Pancreas (tissue), 10 donors: ENCODE results near the gene TMEM98. TPM values are rescaled to one million over a fixed set of nuclear protein-coding genes. Genes with fewer than 3 reads are reported as not detected.

Experiments used
- ATAC-seq, 4 donors: fragments of 200-7000 bp; cut with Tn5 transposase; one replicate each; pipeline versions ENCODE4 v1.8.0 to v1.9.1; 2020; ENCODE audit warnings: mild to moderate bottlenecking in 4 of 4, moderate library complexity in 4 of 4
- DNase-seq, 6 donors: peaks; one replicate each; pipeline ENCODE4 v3.0.0-alpha.2; 2020
- FAIRE-seq: peaks from 2 replicates; lab custom pipeline; 2012; peaks lifted over from hg19 to GRCh38; lab: Jason Lieb, UNC
- H3K27ac ChIP-seq, 4 donors: fragments of 200-600 bp; sonication (generic); 1 replicate in 3 of 4; 2 replicates in 1 of 4; pipeline versions ENCODE4 v1.5.0 to v1.8.0; 2020
- H3K27me3 ChIP-seq, 4 donors: fragments of 200-600 bp; one replicate each; pipeline ENCODE4 v1.8.0; 2021
- H3K36me3 ChIP-seq, 3 donors: fragments of 200-600 bp; sonication (generic) in 1 of 3; one replicate each; pipeline versions ENCODE4 v1.5.0 to v1.8.0; 2020 to 2021
- H3K4me1 ChIP-seq, 3 donors: fragments of 200-600 bp; one replicate each; pipeline ENCODE4 v1.8.0; 2021
- H3K4me3 ChIP-seq, 4 donors: fragments of 200-600 bp; sonication (generic) in 2 of 4; one replicate each; pipeline versions ENCODE4 v1.5.0 to v1.8.0; 2020 to 2021
- H3K9me3 ChIP-seq, 4 donors: fragments of 200-600 bp; one replicate each; pipeline ENCODE4 v1.8.0; 2021
- WGBS, 2 donors: extraction: QIAGEN DNeasy Blood & Tissue Kit; methylation state at CpG; one replicate each; pipeline ENCODE4 v1.1.7; 2013; 5-methylcytosine and 5-hydroxymethylcytosine counted together
- intact Hi-C, 3 donors: fragments of 100-400 bp; cut with DNase I; formaldehyde crosslinking; loops; one replicate each; pipeline versions ENCODE4 v1.11.1 to v1.14.2; 2022
- polyA plus RNA-seq, 2 donors: library from polyadenylated mRNA; stranded (reverse); fragments of 200-250 nt; gene quantifications; one replicate each; pipeline ENCODE4 v1.2.3, GENCODE V29; 2013
- total RNA-seq, 6 donors: library from RNA; stranded (reverse); fragmentation: NEBNext Ultra II Directional in 4 of 6; extraction: Animal tissue kit (Norgen Biotek cat#: 25700) in 4 of 6; gene quantifications; one replicate each; pipeline versions ENCODE4 v1.2.1 to v1.2.4, GENCODE V29; 2021 to 2023
- TF ChIP-seq, protein P1 (sequence below), 4 donors: fragments of 200-600 bp; sonication (generic) in 3 of 4; IDR thresholded peaks; one replicate each; pipeline versions ENCODE4 v1.5.0 to v1.8.0; 2021; ENCODE audit warnings: antibody characterized with exemption in 4 of 4
- donor health status: healthy with polysubstance abuse.
- donor health status: DM: no; HTN: no; CAD: no; lungs with moderate emphysema.
- donor health status: DM: no; HTN: no; CAD: no.
- donor health status: control.
- donor health status: control.
- donor health status: Bipolar disorder and iron deficiency.
- donor health status: DM: yes; HTN: yes; CAD: no.
- donor health status: DM: no; HTN: no; CAD: no.
- donor health status: DM: no; HTN: no; CAD: no.
- donor health status: DM: yes; HTN: yes; CAD: no.

The TMEM98 gene
- total and polyA plus RNA-seq, 8 donors = 16.6 to 62.1 (median 36.5) TPM

DNA sequence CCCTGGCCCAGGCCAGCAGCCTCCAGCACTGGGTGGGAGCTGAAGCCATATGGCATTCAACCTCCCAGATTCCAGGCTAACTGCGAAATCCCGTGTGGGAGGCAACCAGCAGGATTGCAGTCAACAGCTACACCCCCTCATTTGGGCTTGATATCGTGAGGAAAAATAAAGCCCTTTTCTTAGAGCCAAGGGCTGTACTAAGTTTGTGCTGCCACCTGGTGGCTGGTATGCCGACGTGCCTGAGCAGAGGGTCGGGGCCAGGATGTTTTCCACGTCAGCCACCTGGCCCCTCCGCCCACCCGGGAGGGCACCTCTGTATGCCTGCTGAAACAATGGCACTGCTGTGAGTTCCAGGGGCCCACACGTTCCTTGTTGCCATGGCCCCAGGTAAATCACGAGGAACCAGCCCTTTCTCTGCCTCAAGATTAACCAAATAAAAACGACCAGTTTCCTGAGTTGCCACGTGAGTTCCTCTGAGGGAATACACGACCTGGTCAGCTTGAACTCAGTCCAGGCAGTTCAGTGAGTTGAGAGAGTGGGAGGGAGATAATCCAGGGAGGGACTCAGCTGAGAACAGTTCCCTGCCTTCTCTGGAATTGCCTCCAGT, 9.0 kb downstream of the TMEM98 start:
- H3K4me3 ChIP-seq = no peak overlapping the region

DNA sequence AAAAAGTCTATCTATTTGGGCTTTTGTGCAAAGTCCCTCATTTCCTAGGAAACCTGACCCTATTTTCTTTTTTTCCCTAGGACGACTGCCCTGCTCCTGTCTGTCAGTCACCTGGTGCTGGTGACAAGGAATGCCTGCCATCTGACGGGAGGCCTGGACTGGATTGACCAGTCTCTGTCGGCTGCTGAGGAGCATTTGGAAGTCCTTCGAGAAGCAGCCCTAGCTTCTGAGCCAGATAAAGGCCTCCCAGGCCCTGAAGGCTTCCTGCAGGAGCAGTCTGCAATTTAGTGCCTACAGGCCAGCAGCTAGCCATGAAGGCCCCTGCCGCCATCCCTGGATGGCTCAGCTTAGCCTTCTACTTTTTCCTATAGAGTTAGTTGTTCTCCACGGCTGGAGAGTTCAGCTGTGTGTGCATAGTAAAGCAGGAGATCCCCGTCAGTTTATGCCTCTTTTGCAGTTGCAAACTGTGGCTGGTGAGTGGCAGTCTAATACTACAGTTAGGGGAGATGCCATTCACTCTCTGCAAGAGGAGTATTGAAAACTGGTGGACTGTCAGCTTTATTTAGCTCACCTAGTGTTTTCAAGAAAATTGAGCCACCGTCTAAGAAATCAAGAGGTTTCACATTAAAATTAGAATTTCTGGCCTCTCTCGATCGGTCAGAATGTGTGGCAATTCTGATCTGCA, 12.9 kb downstream of the TMEM98 start:
- Histone ChIP-seq H3K4me1 (peaks cover 8 to 18% (median 18%) of the 10 kb centered on the region in 3 donors), H3K27me3 (no peaks in the 10 kb centered on the region), H3K9me3 (no peaks in the 10 kb centered on the region), H3K4me3 (no peak overlapping the region), H3K36me3 (no peaks in the 10 kb centered on the region), H3K27ac (no peak overlapping the region)
- WGBS, 2 donors = 60 to 64% methylated on average over 10 of the region's 10 CpGs
- intact Hi-C loops = loop anchor here in 1 of 3 donors (10.0 kb wide), 1 partner anchor 54 kb away; the partner anchor contains the start of gene SPACA3
- ATAC-seq = peak in 2 of 4 donors; percentile 30 to 38
- DNase-seq = peak in 1 of 6 donors; percentile 36
- TF ChIP-seq, protein P1, sequence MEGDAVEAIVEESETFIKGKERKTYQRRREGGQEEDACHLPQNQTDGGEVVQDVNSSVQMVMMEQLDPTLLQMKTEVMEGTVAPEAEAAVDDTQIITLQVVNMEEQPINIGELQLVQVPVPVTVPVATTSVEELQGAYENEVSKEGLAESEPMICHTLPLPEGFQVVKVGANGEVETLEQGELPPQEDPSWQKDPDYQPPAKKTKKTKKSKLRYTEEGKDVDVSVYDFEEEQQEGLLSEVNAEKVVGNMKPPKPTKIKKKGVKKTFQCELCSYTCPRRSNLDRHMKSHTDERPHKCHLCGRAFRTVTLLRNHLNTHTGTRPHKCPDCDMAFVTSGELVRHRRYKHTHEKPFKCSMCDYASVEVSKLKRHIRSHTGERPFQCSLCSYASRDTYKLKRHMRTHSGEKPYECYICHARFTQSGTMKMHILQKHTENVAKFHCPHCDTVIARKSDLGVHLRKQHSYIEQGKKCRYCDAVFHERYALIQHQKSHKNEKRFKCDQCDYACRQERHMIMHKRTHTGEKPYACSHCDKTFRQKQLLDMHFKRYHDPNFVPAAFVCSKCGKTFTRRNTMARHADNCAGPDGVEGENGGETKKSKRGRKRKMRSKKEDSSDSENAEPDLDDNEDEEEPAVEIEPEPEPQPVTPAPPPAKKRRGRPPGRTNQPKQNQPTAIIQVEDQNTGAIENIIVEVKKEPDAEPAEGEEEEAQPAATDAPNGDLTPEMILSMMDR (IDR thresholded peaks at IDR 0.05) = no peak
- FAIRE-seq = no peak

More for the DNA sequence above, 9.0 kb downstream of the TMEM98 start:
- intact Hi-C loops = no loop called here
- no peaks in the 10 kb centered on the region for H3K9me3 ChIP-seq
- 2% methylated on average over 14 of the region's 14 CpGs for WGBS, 2 donors
- H3K27ac ChIP-seq = peak overlapping the region; percentile 31 to 68 (median 62)
- peaks cover 0 to 7% (median 0%) of the 10 kb centered on the region in 3 donors for H3K36me3 ChIP-seq
- peak; percentile 83 to 91 (median 89) for ATAC-seq
- TF ChIP-seq, protein P1 (IDR thresholded peaks at IDR 0.05) = peak; percentile 80 to 91 (median 88)
- FAIRE-seq = no peak
- peak; percentile 71 to 87 (median 84) for DNase-seq
- peaks cover 0 to 8% (median 3%) of the 10 kb centered on the region in 3 donors for H3K4me1 ChIP-seq
- H3K27me3 ChIP-seq = no peaks in the 10 kb centered on the region

DNA sequence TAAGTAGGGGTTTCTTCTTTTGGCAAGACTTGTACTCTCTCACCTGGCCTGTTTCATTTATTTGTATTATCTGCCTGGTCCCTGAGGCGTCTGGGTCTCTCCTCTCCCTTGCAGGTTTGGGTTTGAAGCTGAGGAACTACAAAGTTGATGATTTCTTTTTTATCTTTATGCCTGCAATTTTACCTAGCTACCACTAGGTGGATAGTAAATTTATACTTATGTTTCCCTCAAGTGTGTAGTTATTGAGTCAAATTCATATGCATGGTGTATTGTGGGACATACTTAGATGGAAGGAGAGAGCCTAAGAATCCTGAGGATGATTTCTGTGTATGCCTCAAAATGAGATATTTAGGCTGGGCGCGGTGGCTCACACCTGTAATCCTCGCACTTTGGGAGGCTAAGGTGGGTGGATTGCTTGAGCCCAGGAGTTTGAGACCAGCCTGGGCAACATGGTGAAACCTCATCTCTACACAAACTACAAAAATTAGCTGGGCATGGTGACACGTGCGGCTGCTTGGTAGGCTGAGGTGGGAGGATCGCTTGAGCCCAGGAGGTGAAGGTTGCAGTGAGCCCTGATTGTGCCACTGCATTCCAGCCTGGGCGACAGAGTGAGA, 13.6 kb downstream of the TMEM98 start:
- Histone ChIP-seq H3K27ac (no peak overlapping the region), H3K36me3 (no peaks in the 10 kb centered on the region), H3K4me1 (peaks cover 7 to 21% (median 18%) of the 10 kb centered on the region in 3 donors), H3K27me3 (no peaks in the 10 kb centered on the region), H3K9me3 (no peaks in the 10 kb centered on the region), H3K4me3 (no peak overlapping the region)
- WGBS, 2 donors = 86 to 89% methylated on average over 8 of the region's 8 CpGs
- no peak for ATAC-seq
- FAIRE-seq = no peak
- intact Hi-C loops = loop anchor here in 1 of 3 donors (10.0 kb wide), 1 partner anchor 53 kb away; the partner anchor contains the start of gene SPACA3
- no peak for DNase-seq
- TF ChIP-seq, protein P1 (IDR thresholded peaks at IDR 0.05) = peak; percentile 24 to 41 (median 31)

DNA sequence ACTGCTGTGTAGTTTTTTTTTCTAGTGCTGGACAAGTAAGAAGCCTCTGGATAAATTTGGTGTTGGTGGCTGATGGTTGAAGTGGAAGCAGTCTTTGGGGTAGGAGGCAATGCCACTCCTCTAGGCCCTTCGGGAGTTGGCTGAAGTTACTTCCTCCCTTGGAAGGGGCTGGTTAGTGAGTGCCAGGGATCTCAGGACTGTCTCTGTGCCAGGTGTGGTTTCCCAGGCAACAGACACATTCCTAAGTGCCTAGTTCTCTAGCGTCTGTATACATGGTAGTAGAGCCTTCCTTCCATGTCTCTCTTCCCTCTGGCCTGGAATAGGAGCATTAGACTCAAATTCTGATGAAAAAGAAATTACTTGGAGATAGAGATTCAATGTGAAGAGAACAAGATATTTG, 15.3 kb downstream of the TMEM98 start:
- 7 to 15% methylated on average over 2 of the region's 2 CpGs for WGBS, 2 donors
- no peaks in the 10 kb centered on the region for H3K27me3 ChIP-seq
- peak; percentile 82 to 87 (median 83) for ATAC-seq
- no peaks in the 10 kb centered on the region for H3K9me3 ChIP-seq
- H3K4me3 ChIP-seq = no peak overlapping the region
- intact Hi-C loops = loop anchor here in 1 of 3 donors (10.0 kb wide), 1 partner anchor 52 kb away; the partner anchor contains the start of gene SPACA3
- FAIRE-seq = no peak
- H3K4me1 ChIP-seq = peaks cover 0 to 19% (median 18%) of the 10 kb centered on the region in 3 donors
- DNase-seq = peak in 5 of 6 donors; percentile 64 to 78 (median 74)
- TF ChIP-seq, protein P1 (IDR thresholded peaks at IDR 0.05) = no peak
- H3K27ac ChIP-seq = peak overlapping the region in 2 of 4 donors; percentile 5 to 46
- no peaks in the 10 kb centered on the region for H3K36me3 ChIP-seq
